Lung (tissue), 12 donors: Measurements from ENCODE around the gene FLNA. TPM values are rescaled to one million over a fixed set of nuclear protein-coding genes. Genes with fewer than 3 reads are reported as not detected.

Source experiments
- ATAC-seq: fragments of 200-7000 bp; cut with Tn5 transposase; one replicate; pipeline ENCODE4 v1.9.1; 2020; ENCODE audit warnings: moderate number of reproducible peaks; ENCODE audit not compliant: insufficient read depth, low FRiP score
- DNase-seq, 3 donors: peaks; one replicate each; pipeline ENCODE4 v3.0.0-alpha.2; 2013 to 2017
- H3K27ac ChIP-seq, 2 donors: one replicate each; pipeline ENCODE4 v1.5.1; 2013; ENCODE audit warnings: mild to moderate bottlenecking in 2 of 2, moderate library complexity in 2 of 2, control low read depth in 1 of 2, inconsistent platforms in 1 of 2, low read depth in 1 of 2, low read length in 1 of 2
- H3K27me3 ChIP-seq, 3 donors: one replicate each; pipeline ENCODE4 v1.5.1; 2013; ENCODE audit warnings: low read length in 2 of 3; ENCODE audit not compliant: control insufficient read depth in 3 of 3, insufficient read depth in 3 of 3
- H3K36me3 ChIP-seq, 4 donors: one replicate each; pipeline ENCODE4 v1.5.1; 2013; ENCODE audit warnings: low read length in 4 of 4, mild to moderate bottlenecking in 1 of 4, moderate library complexity in 1 of 4; ENCODE audit not compliant: control insufficient read depth in 4 of 4, insufficient read depth in 4 of 4
- H3K4me1 ChIP-seq, 5 donors: one replicate each; pipeline ENCODE4 v1.5.1; 2013; ENCODE audit warnings: low read length in 5 of 5, mild to moderate bottlenecking in 2 of 5, moderate library complexity in 1 of 5; ENCODE audit not compliant: control insufficient read depth in 5 of 5, insufficient read depth in 5 of 5
- H3K4me3 ChIP-seq: one replicate; pipeline ENCODE4 v1.5.1; 2013; ENCODE audit warnings: mild to moderate bottlenecking, control low read depth, moderate library complexity
- H3K9ac ChIP-seq, 2 donors: one replicate each; pipeline ENCODE4 v1.5.1; 2013; ENCODE audit warnings: low read length in 2 of 2, control low read depth in 1 of 2; ENCODE audit not compliant: insufficient read depth in 1 of 2
- H3K9me3 ChIP-seq, 4 donors: one replicate each; pipeline ENCODE4 v1.5.1; 2013; ENCODE audit warnings: low read length in 3 of 4, mild to moderate bottlenecking in 1 of 4, moderate library complexity in 1 of 4; ENCODE audit not compliant: control insufficient read depth in 4 of 4, insufficient read depth in 3 of 4
- CTCF ChIP-seq: IDR thresholded peaks from 2 replicates; pipeline ENCODE4 v1.5.1; 2012; ENCODE audit warnings: mild to moderate bottlenecking; ENCODE audit errors: control extremely low read depth, extremely low read depth
- WGBS, 2 donors: extraction: QIAGEN DNeasy Blood & Tissue Kit; methylation state at CpG; one replicate each; pipeline ENCODE4 v1.1.7; 2013; 5-methylcytosine and 5-hydroxymethylcytosine counted together
- polyA plus RNA-seq, 2 donors: library from polyadenylated mRNA; stranded (reverse); fragments of 200-250 nt; gene quantifications; one replicate each; pipeline ENCODE4 v1.2.1, GENCODE V29; 2013
- total RNA-seq, 2 donors: library from RNA; depleted of rRNA in 1 of 2; stranded (reverse); fragments of >200 nt in 1 of 2; gene quantifications; one replicate each; pipeline ENCODE4 v1.2.1, GENCODE V29; 2014 to 2021
- donor health status: control.
- donor health status: control.
- donor health status: Bipolar disorder and iron deficiency.
- donor health status: healthy.
- donor health status: DM: yes; HTN: yes; CAD: no.

FLNA gene
- total and polyA plus RNA-seq, 4 donors: 602 to 1,802 (median 714) TPM

GRCh38 chrX:154369449-154370299 is 4.8 kb downstream of the FLNA start:
- H3K9me3 ChIP-seq: peaks cover 0 to 11% (median 0%) of the 10 kb centered on the region in 4 donors
- peak overlapping the region; percentile 49 to 69 for H3K9ac ChIP-seq
- peaks cover 6 to 29% (median 20%) of the 10 kb centered on the region in 4 donors for H3K36me3 ChIP-seq
- no peak for TF ChIP-seq CTCF
- peak overlapping the region; percentile 72 for H3K4me3 ChIP-seq
- H3K27me3 ChIP-seq: no peaks in the 10 kb centered on the region
- WGBS, 2 donors: 0 to 40% methylated on average over 11 to 13 of the region's 13 CpGs
- peak; percentile 94 to 97 (median 95) for DNase-seq
- H3K27ac ChIP-seq: peak overlapping the region; percentile 89 to 95
- ATAC-seq: peak; percentile 32
- H3K4me1 ChIP-seq: peaks cover 0 to 20% (median 2%) of the 10 kb centered on the region in 5 donors

GRCh38 chrX:154368630-154369448 is 5.6 kb downstream of the FLNA start:
- H3K36me3 ChIP-seq: peaks cover 10 to 37% (median 24%) of the 10 kb centered on the region in 4 donors
- H3K9ac ChIP-seq: peak overlapping the region; percentile 4 to 62
- 5 to 29% methylated on average over 4 to 16 of the region's 16 CpGs for WGBS, 2 donors
- peaks cover 0 to 18% (median 2%) of the 10 kb centered on the region in 5 donors for H3K4me1 ChIP-seq
- no peak for TF ChIP-seq CTCF
- H3K27ac ChIP-seq: peak overlapping the region; percentile 89 to 95
- peak; percentile 44 for ATAC-seq
- H3K27me3 ChIP-seq: no peaks in the 10 kb centered on the region
- DNase-seq: peak; percentile 54 to 64 (median 63)
- peaks cover 0 to 15% (median 0%) of the 10 kb centered on the region in 4 donors for H3K9me3 ChIP-seq
- no peak overlapping the region for H3K4me3 ChIP-seq

- no peak for DNase-seq
- Histone ChIP-seq H3K27ac (peak overlapping the region; percentile 89 to 95), H3K36me3 (peaks cover 13 to 41% (median 28%) of the 10 kb centered on the region in 4 donors), H3K9me3 (peaks cover 0 to 15% (median 0%) of the 10 kb centered on the region in 4 donors), H3K9ac (peak overlapping the region in 1 of 2 donors; percentile 13), H3K4me1 (peaks cover 0 to 13% (median 2%) of the 10 kb centered on the region in 5 donors), H3K4me3 (no peak overlapping the region), H3K27me3 (no peaks in the 10 kb centered on the region)
- no peak for TF ChIP-seq CTCF
- no peak for ATAC-seq
- 81 to 86% methylated on average over 23 to 31 of the region's 31 CpGs for WGBS, 2 donors
Measured at GRCh38 chrX:154367474-154368308, 6.7 kb downstream of the FLNA start.
